Measurements from ENCODE around the gene CST7.

The CST7 gene

DNA sequence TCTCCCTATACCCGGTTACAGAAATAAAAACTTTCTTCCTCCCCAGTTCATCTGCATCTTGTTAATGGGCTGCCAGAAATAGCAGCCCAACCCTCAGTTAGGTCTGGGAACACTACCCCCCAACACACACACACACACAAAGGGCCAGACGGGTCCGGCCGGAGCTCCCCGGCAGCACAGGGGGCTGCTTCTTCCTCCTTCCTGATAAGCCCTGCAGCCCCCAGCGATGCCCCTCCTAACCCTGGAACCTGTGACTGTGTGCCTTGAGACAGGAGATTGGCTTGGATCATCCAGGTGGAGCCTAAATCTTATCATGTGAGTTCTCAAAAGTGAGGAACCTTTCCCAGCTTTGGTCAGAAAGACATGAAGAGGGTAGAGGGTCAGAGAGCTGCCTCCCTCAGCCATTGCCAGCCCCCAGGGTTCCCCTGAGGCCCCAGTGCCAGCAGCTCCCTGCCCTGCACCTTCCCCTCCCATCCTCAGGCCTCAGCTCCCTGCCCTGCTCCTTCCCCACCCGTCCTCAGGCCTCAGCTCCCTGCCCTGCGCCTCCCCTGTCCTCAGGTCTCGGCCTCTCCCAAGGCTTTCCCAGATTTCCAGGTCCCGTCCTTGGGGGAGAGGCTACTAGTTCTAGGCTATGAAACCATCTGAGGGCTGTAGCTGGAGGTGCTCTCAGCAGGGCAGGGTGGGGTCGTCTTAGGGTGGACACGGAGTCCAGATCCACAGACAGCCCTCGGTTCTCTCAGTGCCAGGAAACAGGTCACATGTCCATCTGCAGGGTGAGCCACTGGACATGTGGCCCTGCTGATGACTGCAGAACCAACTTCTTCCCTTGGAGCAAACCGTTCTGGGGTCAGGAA is 34.5 kb upstream of the CST7 start:
- no peaks in the 10 kb centered on the region for H4K20me1 ChIP-seq (ENCODE audit: low read depth, low read length)
- no peak overlapping the region for H3K9ac ChIP-seq (ENCODE audit: low read length)
- no peak overlapping the region for H3K27ac ChIP-seq (ENCODE audit: low read depth, low read length)
- no peaks in the 10 kb centered on the region for H3K36me3 ChIP-seq (ENCODE audit: low read length)
- H2AFZ ChIP-seq (ENCODE audit: low read depth, low read length, severe bottlenecking) = no peak overlapping the region
- H3K27me3 ChIP-seq (ENCODE audit: low read length) = no peaks in the 10 kb centered on the region
- TF ChIP-seq CTCF (IDR thresholded peaks at IDR 0.05; ENCODE audit: insufficient read depth, low read length, poor library complexity, severe bottlenecking) (no peak), EZH2phosphoT487 (conservative IDR thresholded peaks at IDR 0.05; ENCODE audit: low read length) (no peak)
- no peaks in the 10 kb centered on the region for H3F3A ChIP-seq (ENCODE audit: insufficient read depth)
- no peaks in the 10 kb centered on the region for H3K9me3 ChIP-seq (ENCODE audit: insufficient read depth, low read length)
- no peak overlapping the region for H3K4me3 ChIP-seq (ENCODE audit: insufficient read depth, low read length, poor library complexity, severe bottlenecking)
- no peaks in the 10 kb centered on the region for H3K9me2 ChIP-seq (replicated peaks; ENCODE audit: insufficient read depth, low read length)
- no peak overlapping the region for H3K4me2 ChIP-seq (ENCODE audit: low read depth, low read length, poor library complexity, severe bottlenecking)
- H3K79me2 ChIP-seq (ENCODE audit: insufficient read depth, low read length) = no peaks in the 10 kb centered on the region

GRCh38 chr20:24915440-24915839 is 33.6 kb upstream of the CST7 start:
- Histone ChIP-seq H3K9me2 (replicated peaks; ENCODE audit: insufficient read depth, low read length) (no peaks in the 10 kb centered on the region), H3K4me3 (ENCODE audit: insufficient read depth, low read length, poor library complexity, severe bottlenecking) (no peak overlapping the region), H4K20me1 (ENCODE audit: low read depth, low read length) (no peaks in the 10 kb centered on the region), H3K9me3 (ENCODE audit: insufficient read depth, low read length) (no peaks in the 10 kb centered on the region), H3K36me3 (ENCODE audit: low read length) (no peaks in the 10 kb centered on the region), H3K27me3 (ENCODE audit: low read length) (no peaks in the 10 kb centered on the region), H3F3A (ENCODE audit: insufficient read depth) (no peaks in the 10 kb centered on the region), H3K4me2 (ENCODE audit: low read depth, low read length, poor library complexity, severe bottlenecking) (no peak overlapping the region), H3K27ac (ENCODE audit: low read depth, low read length) (no peak overlapping the region), H3K9ac (ENCODE audit: low read length) (no peak overlapping the region), H2AFZ (ENCODE audit: low read depth, low read length, severe bottlenecking) (no peak overlapping the region), H3K79me2 (ENCODE audit: insufficient read depth, low read length) (no peaks in the 10 kb centered on the region)
- no peak for TF ChIP-seq CTCF (IDR thresholded peaks at IDR 0.05; ENCODE audit: insufficient read depth, low read length, poor library complexity, severe bottlenecking)
- no peak for TF ChIP-seq EZH2phosphoT487 (conservative IDR thresholded peaks at IDR 0.05; ENCODE audit: low read length)

- no peaks in the 10 kb centered on the region for H3K27me3 ChIP-seq (ENCODE audit: low read length)
- TF ChIP-seq CTCF (IDR thresholded peaks at IDR 0.05; ENCODE audit: insufficient read depth, low read length, poor library complexity, severe bottlenecking) = no peak
- TF ChIP-seq EZH2phosphoT487 (conservative IDR thresholded peaks at IDR 0.05; ENCODE audit: low read length) = no peak
- no peaks in the 10 kb centered on the region for H3K9me2 ChIP-seq (replicated peaks; ENCODE audit: insufficient read depth, low read length)
These were observed 33.2 kb upstream of the CST7 start for GRCh38 chr20:24915892-24916291.

More at GRCh38 chr20:24915892-24916291, 33.2 kb upstream of the CST7 start:
- H3F3A ChIP-seq (ENCODE audit: insufficient read depth) = no peaks in the 10 kb centered on the region
- no peaks in the 10 kb centered on the region for H3K79me2 ChIP-seq (ENCODE audit: insufficient read depth, low read length)
- H3K4me3 ChIP-seq (ENCODE audit: insufficient read depth, low read length, poor library complexity, severe bottlenecking) = no peak overlapping the region
- no peaks in the 10 kb centered on the region for H3K36me3 ChIP-seq (ENCODE audit: low read length)
- no peak overlapping the region for H3K4me2 ChIP-seq (ENCODE audit: low read depth, low read length, poor library complexity, severe bottlenecking)
- H3K9me3 ChIP-seq (ENCODE audit: insufficient read depth, low read length) = no peaks in the 10 kb centered on the region
- no peaks in the 10 kb centered on the region for H4K20me1 ChIP-seq (ENCODE audit: low read depth, low read length)
- no peak overlapping the region for H3K27ac ChIP-seq (ENCODE audit: low read depth, low read length)
- no peak overlapping the region for H3K9ac ChIP-seq (ENCODE audit: low read length)
- H2AFZ ChIP-seq (ENCODE audit: low read depth, low read length, severe bottlenecking) = no peak overlapping the region
